ENCODE measurements around the gene ESAM. TPM values are rescaled to one million over a fixed set of nuclear protein-coding genes. Genes with fewer than 3 reads are reported as not detected.
A peak's percentile ranks its signal among the peaks of the same experiment; 100 is the strongest.

ESAM gene
- polyA plus RNA-seq, 3 donors = 56.1 to 72.4 (median 68.1) TPM

DNA sequence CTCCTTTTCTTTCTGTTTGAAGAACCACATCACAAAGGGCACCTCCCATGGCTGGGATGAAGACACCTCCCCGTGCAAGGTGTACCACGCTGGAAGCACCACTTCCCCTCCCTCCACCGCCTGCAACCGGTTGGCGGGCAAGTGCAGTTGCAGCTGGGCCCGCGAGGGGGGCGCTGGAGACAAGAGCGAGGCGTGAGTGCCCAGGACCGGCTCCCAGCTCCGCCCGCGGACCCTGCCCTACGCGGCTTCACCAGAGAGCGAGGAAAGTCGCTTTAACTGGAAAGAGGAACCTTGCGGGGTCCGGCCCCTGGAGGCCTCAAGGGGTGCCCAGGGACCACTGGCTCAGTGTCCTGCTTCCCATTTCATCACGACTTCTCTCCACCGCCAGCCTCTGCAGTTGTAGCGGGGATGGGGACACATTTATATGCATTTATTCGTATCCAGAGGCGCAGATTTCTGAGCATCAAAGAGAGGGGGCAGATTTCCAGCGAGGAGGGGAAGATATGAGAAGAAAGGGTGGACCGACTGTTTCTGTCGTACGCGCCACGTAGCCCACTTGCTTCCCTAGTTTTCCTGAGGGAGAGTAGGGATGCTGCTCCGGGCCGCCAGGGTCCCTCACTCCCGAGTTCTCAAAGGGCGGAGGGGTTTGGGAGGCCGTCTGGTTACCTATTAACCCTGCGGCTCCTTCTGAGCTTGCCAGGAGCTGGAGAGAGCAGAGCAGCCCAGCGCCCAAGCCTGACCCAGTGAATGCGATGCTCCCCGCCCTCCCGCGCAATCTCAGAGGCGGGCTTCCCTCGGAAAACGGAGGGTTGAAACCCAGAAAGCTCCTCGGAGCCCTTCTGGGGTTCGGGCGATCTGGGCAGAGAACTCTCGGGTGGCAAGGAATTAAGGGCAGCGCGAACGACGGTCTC lies 3.5 kb downstream of the ESAM start:
- peak in 3 of 11 donors; percentile 51 to 77 (median 73) for DNase-seq (ENCODE audit: extremely low read depth in 1 of 11, low read depth in 9 of 11, low spot score in 4 of 11)

DNA sequence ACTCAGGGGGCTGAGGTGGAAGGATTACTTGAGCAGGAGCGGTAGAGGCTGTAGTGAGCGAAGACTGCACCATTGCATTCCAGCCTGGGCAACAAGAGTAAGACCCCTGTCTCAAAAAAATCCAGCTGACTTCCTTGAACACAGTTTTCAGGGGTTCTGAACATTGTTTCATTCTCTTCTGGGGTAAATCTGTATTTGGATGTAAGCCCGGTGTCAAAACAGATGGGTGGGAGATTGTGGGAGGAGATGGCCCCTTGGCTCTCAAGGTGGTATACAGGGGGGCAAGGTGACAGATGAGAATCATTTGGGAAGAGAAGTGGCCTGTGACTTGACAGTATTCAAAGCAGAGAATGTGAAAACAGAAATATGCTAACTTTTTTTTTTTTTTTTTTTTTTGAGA lies 4.8 kb downstream of the ESAM start:
- no peak for DNase-seq (ENCODE audit: extremely low read depth in 1 of 11, low read depth in 9 of 11, low spot score in 4 of 11)

DNA sequence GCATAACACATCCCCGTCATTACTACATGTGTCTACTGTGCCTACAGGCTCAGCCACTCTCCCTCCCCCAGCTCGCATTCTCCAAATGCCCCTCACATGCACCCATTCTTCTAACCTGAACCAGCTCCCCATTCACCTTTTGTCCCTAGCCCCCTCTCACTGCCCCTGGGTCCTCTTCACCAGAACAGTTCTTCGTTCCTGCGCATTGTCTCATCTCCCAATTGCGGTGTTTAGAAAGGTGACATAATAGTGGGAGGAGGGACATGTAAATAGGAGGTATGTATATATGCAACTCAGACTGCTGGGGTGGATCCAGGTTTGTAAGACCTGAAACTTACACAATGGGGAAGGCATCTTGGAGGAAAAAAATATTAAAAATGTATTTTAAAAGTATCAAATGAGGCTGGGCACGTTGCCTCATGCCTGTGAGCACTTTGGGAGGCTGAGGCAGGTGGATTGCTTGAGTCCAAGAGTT lies 5.3 kb downstream of the ESAM start:
- no peak for DNase-seq (ENCODE audit: extremely low read depth in 1 of 11, low read depth in 9 of 11, low spot score in 4 of 11)

DNA sequence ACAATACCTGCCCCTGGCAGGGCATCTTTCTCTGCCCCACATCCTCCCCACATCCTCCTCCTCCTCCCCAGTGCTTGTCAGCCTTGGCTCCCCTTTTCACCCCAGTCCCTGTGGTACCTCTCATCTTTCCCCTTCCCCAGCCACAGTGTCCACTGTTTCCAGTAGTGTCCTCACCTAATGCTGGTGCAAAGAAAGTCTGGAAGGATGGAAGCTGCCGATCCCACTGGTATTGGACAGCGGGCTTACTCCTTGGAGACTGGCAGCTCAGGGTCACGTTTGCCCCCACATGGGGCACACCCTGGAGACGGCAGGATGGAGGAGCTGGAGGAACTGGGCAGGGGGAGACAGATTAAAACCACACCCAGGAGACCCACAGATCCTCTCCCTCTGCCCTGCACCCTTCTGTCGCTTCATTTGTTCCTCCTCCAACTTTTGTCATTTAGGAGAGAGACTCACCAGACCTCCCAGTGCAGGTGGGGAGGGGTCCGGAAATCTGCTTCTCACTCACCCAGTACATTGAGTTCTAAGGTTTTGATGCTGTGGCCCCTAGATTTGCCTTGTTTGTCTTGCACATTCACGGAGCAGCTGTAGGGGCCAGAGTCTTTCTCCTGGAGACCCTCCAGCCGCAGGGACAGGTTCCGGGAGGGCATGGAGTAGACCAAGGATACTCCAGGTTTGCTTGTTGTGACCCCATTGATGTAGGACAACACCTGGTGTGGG lies 5.9 kb downstream of the ESAM start:
- DNase-seq (ENCODE audit: extremely low read depth in 1 of 11, low read depth in 9 of 11, low spot score in 4 of 11) = no peak

DNA sequence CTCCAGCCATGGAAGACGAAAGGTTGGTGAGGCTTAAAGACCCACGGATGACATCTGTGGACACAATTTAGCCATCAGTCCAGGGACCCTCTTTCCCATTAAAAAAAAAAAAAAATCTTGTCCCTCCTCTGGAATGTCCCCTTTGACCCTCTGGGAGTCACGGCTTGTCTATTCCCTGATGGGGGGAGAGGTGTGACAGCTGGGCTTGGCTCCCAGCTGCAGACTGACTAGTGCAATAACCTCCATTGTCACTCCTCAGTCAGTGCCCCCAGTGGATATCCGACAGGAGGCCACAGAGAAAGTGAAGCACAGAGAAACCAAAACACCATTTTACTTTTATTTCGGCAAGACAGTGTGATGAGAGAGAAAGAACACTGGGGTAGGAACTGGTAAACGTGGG lies 7.4 kb downstream of the ESAM start:
- no peak for DNase-seq (ENCODE audit: extremely low read depth in 1 of 11, low read depth in 9 of 11, low spot score in 4 of 11)

DNA sequence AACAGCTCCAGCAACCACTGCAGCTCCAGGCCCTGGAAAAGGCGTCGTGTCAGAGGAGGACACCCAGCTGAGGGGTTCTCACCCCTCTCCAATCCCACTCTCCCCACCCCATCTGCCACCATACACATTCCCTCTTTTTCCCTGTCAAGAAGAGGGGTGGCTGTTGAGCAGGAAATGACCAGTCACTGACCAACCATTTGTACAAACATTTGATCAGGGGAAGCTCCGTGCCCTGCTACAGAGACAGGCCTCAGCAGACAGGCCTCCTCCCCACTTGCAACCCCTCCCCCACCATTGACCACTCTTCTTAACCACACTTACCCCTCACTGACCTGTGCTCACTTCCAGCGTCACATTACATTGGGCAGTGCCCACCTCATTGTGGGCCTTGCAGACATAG lies 7.8 kb downstream of the ESAM start:
- no peak for DNase-seq (ENCODE audit: extremely low read depth in 1 of 11, low read depth in 9 of 11, low spot score in 4 of 11)

DNA sequence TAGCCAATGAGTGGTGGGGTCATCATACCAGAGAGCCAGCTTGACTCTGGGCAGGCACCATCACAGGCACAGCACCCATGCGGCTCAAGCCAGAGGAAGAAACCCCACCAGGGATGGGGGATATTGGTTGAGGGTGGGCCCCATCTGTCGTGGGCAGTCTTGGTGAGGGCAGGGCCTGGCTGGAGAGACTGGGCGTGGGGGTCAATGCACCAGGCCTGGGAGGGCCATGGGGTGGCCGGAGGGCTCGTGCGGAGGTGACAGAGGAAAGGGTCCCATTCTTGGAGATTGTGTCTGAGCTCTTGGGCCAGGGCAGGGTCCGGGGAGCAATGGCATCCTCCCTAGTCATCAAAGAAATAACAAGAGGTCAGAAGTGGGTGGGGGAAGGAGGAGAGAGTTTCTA lies 8.5 kb downstream of the ESAM start:
- DNase-seq (ENCODE audit: extremely low read depth in 1 of 11, low read depth in 9 of 11, low spot score in 4 of 11) = no peak

DNA sequence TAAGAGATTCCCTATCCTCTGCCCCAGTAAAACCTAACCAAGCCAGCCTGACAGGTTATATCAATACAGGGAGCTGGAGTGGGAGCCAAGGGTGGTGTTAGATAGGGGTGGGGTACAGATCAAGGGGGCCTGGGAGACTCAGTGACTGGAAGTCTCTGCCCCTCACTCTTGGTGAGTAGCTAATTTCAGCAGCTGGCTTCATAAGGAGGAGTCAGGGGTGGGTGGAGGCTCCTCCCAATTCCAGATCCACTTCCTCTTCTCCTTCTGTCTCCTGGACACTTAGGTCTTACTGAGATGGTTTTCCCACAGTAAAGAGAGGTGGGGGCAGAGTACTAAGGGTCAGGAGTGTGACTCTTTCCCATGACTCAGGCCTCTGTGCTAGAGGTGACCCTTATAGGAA lies 8.9 kb downstream of the ESAM start:
- DNase-seq (ENCODE audit: extremely low read depth in 1 of 11, low read depth in 9 of 11, low spot score in 4 of 11) = no peak

DNA sequence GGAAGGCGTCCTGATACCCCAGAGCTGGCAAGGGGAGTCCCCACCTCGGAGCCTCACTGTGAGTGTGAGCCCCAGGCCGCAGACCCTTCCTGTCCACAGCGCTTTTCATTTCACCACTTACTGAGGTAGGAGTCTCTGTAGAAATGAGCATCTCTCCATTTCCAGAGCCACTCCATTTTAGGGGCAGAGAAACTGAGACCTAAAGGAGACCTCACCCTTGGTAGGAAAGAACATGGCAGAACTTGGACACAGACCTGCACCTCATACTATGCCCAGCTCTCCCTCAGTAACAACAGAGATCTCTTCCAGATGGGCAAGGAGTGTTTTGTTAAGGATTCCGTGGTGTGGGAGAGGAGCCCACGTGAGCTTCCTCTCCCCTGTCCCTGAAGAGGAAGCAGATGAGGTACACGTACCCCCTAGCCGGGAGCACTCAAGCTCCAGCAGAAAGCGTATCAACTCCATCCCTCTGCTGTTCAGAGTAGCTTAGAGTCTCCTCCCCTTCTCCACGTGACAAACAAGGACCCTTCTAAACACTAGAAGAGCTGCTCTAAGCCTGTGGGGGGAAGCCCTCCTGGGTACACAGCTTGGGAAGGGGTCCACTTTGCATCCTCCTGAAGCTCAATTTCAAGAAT lies 9.5 kb downstream of the ESAM start:
- DNase-seq (ENCODE audit: extremely low read depth in 1 of 11, low read depth in 9 of 11, low spot score in 4 of 11) = no peak

DNA sequence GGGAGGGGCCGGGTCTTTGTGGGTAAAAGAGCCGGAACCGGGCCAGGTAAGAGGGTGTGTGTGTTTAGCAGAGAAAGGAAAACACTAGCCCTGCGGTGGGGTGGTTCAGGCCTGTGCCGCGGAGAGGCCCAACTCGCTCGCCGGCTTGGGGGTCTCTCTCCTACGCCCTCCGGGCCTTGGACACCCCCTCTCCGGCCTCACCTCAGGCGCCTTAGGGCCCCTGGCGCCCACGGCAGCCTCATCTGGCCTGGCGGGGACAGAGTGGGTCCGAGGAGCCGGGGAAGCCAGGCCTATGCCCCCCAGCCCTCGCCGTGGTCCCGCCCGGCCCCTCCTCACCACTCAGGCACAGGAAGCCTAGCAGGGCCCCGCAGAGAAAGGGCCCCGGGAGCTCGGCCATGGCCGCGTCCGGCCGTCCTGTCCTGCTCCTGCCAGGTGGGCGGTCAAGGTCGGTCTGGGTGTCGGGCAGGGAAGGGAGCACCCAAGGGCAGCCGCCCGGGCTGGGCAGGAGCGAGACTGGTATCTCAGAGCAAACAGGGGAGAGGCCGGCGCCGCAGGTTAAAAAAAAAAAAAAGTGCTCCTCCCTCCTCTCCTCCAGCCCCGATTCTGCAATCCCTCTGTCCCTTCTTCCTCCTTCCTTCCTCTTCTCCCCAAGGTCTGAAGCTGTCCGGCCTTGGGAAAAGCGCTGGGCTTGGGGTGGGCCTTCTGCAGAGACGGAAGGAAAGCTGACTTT lies 10.2 kb downstream of the ESAM start, which contains the start of gene VSIG2:
Gene VSIG2, minus strand, starts transcription at position 515 of the 730 bp plus-strand sequence. Its CDS starts 118 bp downstream, at position 397.
- DNase-seq (ENCODE audit: extremely low read depth in 1 of 11, low read depth in 9 of 11, low spot score in 4 of 11) = no peak

DNA sequence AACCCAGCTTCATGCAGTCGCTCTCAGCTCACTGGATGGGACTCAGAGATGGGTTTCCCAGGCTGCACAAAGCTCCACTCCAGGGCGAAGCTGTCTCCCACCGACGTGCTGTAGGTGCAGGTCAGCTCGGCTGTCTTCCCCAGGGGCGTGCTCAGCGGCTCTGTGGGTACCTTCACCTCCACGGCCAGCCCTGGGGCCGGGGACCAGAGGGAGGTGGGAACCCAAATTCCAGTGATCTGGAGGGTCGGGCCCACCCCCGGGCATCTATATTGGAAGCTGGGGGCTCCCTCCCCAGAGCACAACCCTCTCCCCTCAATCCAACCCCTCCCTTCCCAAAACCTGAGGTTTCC lies 10.7 kb downstream of the ESAM start:
- DNase-seq (ENCODE audit: extremely low read depth in 1 of 11, low read depth in 9 of 11, low spot score in 4 of 11) = no peak

DNA sequence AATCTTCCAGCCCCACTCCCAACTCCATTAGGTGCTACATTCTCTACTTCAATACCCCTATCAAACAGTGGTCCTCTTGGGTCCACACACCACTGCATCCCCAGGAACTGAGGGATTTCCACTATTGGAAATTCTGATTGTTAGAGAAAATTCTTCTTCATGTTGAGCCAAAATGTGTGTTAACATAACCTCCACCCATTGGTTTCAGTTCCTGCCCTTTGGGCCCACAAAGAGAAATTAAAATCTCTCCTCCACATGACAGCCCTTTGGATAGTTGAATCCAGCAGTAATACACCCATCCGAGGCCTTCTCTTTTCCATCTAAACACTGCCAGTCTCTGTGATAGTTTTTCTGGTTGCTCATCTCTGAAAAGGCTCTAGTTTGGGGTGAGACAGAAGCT lies 12.2 kb downstream of the ESAM start:
- DNase-seq (ENCODE audit: extremely low read depth in 1 of 11, low read depth in 9 of 11, low spot score in 4 of 11) = no peak

DNA sequence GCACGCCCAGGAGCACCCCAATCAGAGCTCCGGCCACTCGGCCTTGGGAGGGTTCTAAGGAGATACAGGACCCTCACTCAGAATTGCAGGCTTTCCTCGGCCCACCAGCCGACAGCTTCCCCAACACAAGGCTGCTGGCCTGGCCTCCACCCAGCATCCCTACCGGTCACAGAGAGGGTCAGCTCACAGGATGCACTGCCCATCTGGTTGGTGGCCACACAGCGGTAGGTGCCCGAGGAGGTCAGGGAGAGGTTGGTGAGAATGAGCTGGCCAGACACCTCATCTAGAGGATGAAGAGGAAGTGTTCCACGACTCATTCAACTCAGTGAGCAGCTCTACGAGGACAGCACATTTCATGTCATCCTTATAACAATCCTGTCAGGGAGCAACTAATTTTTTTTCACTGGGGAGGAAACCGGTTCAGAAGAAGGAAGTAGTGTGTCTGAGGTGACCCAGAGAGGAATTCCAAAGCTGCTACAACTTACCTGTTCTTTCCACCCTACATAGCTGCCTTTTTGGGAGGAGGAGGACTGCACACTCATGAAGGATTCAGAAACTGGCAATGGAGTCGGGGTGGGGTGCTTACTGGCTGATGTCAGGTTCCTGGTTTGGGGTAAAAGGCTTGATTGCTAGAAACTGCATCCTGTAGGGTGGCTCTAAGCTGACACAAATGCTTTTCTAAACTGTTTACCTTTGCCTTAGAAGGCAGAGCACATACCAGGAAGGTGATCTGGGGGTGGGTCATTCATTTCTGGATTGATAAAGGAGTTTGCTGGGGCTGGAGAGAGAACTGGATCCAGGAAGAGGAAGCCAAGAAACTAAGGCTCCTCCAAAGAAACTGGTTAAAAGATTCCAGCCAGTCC lies 13.4 kb downstream of the ESAM start:
- DNase-seq (ENCODE audit: extremely low read depth in 1 of 11, low read depth in 9 of 11, low spot score in 4 of 11) = no peak

DNA sequence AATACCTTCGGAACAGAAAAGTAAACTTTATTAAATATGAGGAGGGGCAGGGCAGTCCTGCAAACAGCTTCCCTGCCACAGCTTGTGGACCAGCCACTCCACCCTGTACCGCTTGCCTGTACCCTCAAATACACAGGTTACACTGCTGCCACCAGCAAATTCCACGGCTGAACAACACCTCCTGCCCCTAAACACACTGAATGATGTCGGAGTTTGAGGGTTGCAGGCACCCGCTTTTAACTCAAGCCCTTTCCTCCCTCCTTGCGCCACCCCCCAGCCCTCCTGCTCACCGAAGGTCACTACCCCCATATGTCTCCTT lies 14.0 kb downstream of the ESAM start:
- DNase-seq (ENCODE audit: extremely low read depth in 1 of 11, low read depth in 9 of 11, low spot score in 4 of 11) = no peak

DNA sequence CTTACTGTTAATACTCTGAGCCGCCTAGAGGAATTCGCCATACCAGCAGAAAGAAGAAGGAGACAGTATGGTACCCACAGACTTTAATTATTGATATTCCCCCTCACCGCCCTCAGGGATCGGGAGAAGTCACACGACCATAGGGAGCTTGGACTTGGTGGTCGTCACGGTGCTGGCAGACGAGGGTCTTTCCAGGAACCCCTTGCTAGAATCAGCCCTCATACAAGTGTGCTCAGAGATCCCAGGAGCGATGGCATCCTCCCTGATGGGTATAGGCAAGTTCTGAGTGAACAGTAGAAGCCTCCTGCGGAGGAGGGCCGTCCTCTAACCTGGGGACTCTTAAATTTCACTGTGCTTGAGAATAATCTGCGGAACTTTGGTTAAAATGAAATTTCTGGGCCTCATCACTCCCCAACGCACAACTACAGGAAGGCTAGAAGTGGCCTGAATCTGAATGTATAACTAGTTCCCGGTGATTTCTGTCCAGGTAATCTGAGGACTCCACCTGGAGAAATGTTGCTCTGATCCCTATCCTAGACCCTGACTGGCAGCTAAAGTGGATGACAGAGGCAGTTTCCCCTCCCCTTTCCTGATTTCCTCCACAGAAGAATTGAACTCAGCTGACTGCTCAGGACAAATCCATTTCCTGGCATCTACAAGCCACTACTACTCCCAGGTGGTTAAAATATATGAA lies 14.5 kb downstream of the ESAM start:
- no peak for DNase-seq (ENCODE audit: extremely low read depth in 1 of 11, low read depth in 9 of 11, low spot score in 4 of 11)

DNA sequence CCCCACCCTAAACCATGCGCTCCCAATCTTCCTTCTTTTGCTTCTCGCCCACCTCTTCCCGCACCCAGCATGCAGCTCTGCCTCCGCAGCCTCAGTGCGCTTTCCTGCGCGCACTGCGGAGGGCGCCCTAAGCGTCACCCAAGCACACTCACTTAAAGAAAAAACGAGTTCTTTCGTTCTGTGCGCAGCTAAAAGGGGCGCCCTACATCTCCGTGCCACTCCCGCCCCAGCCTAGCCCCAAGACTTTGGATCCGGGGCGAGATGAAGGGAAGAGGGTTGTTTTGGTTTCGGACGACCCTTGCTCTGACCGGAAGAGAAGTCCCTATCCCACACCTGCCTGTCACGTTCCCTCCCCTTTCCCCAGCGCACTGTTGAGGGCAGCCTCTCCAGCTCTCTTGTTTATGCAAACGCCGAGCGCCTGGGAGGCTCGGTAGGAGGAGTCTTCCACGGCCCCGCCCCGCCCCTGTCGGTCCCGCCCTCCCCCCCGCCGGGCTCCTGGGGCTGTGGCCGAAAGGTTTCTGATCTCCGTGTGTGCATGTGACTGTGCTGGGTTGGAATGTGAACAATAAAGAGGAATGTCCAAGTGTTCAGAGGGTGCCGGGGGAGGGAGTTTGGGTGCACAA lies 15.4 kb downstream of the ESAM start:
- DNase-seq (ENCODE audit: extremely low read depth in 1 of 11, low read depth in 9 of 11, low spot score in 4 of 11) = no peak

DNA sequence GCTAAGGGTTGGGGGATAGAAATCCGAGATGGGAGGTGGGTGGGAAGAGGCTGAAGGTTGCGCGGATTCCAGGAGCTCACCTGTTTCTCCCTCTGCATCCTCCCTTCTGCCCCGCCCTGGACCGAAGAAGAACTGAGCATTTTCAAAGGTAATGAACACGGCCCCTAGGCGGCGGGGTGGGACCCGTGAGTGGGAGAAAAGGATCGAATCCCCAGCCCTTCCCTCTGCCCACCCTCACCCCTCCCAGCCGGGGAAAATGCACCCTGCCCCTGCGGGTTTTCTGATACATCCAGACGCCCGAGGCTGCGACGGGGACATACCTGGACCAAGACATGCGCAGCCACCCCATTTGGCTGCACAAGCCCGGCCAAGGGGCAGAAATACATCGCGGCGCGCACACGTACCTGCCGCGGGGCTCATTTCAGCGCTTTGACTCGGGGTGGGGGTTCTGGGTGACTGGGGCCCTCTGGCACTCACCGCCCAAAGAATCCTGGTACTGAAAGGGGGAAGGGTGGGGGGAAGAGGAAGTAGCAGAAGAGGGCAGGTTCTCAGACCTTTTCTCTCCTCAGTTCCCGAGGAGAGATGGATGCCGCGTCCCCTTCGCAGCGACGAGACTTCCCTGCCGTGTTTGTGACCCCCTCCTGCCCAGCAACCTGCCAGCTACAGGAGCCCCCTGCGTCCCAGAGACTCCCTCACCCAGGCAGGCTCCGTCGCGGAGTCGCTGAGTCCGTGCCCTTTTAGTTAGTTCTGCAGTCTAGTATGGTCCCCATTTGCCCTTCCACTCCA lies 16.1 kb downstream of the ESAM start:
- DNase-seq (ENCODE audit: extremely low read depth in 1 of 11, low read depth in 9 of 11, low spot score in 4 of 11) = no peak

All from renal cortex interstitium (tissue), 11 donors.